HG03039 (cell line): ENCODE data around the gene TNK1.
"Not testable (repeated sequence)": the region's sequence is repeated elsewhere in the genome, so short reads cannot be mapped to it uniquely, and the experiment has no call there.

Source experiments
- ATAC-seq: cut with Tn5 transposase; IDR thresholded peaks from one replicate; pipeline ENCODE4 v1.9.1; 2021; ENCODE audit warnings: mild to moderate bottlenecking, moderate library complexity; ENCODE audit not compliant: unreplicated experiment

The TNK1 gene

DNA sequence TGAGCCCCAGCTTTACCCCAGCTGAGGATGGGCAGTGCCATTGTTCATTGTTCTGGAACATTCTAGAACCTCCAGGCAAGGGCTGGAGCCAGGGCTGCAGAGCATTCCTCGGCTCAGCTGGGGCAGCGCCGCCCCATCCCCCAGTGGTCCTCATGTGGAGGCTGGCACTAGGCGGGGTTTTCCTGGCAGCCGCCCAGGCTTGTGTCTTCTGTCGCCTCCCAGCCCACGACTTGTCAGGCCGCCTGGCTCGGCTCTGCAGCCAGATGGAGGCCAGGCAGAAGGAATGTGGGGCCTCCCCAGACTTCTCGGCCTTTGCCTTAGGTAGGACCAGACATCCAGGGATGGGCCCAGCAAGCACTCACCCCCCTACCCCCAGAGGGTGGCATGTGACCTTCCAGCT is 25.8 kb upstream of the TNK1 start, which contains the start of gene TMEM95:
Gene TMEM95 (plus strand): TSS at position 104 of the 400 bp plus-strand sequence. CDS start 49 bp downstream, at position 153.
- no peak for ATAC-seq

DNA sequence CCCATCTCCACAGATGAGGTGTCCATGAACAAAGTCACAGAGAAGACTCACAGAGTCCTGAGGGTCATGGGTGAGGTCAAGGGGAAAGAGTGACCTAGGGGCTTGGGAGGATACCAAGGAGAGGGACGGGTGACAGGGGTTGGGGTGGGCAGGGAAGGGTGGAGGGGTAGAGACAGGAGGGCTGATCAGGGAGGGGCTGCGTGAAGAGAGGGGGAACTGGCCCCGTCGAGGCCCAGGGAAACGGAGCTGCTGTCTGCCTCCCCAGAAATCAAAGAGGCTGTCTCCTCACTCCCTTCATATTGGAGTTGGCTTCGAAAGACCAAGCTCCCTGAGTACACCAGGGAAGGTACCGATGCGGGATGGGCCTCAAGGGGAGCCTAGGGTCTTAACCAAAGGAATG is 25.3 kb upstream of the TNK1 start:
- ATAC-seq: no peak

DNA sequence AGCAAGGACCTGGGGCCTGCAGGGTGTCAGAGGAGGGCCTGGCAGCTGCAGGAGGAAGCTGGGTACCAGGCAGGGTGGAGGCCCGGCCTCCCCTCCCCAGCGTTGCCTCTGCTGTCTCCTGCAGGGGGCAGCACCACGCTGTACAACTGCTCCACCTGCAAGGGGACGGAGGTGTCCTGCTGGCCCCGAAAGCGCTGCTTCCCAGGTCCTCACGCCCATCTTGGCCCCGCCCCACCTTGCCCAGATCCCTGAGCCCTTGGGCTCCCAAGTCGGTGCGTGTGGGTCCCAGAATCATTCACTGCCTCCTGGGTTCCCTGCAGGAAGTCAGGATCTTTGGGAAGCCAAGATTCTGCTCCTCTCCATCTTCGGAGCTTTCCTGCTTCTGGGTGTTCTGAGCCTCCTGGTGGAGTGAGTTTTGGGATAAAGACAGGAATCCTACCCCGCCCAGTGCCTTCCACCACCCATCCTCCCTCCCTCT is 24.8 kb upstream of the TNK1 start:
- no peak for ATAC-seq

DNA sequence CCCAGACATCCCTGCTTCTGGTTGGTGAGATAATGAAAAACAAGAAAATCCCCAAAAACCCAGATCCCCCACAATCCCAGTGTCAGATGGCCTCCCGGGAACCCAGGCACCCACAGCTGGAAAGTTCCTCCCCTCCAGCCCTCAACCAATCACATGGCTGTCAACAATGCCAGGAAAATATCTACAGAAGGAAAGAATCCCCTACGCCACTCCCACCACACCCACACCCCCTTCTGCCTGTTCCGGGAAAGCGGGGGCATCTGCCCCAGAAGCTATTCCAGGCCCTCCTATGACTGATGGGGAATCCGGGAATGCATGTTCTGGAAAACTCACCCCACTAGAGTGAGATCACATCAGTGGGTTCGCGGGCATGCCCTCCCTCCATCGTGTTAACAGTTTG is 24.1 kb upstream of the TNK1 start:
- no peak for ATAC-seq

DNA sequence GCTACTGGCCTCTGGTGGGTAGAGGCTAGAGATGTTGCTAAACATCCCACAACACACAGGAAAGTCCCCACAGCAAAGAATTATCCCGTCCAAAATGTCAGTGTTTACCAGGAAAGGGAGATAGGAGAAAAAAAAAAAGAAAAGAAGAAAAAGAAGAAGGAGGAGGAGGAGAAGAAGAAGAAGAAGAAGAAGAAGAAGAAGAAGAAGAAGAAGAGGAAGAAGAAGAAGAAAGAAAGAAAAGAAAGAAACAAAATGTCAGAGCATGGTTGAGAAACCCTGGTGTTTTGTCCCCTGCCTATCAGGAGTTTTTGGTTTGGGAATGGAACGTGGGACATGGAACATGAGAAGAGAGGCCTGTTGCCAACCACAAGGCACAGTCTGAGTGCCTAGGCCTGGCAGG is 23.5 kb upstream of the TNK1 start:
- ATAC-seq: no peak

DNA sequence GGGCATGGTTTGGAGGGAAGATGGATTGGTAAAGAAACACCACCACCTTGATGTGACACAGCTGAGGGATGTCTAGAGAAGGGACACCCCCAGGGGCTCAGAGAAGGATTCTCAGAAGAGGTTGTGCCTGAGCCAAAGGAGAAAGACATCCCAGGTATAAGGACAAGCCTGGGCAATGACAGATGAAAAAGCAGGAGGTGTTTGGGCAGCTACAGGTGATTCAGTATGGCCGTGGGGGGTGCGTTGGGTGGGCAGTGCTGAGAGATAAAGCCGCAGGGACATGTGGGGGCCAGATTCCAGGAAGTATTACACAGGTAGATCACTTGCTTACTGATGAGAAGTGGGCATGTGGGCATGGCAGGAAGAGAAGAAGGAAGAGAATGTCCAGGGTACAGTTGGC is 19.0 kb upstream of the TNK1 start:
- no peak for ATAC-seq

DNA sequence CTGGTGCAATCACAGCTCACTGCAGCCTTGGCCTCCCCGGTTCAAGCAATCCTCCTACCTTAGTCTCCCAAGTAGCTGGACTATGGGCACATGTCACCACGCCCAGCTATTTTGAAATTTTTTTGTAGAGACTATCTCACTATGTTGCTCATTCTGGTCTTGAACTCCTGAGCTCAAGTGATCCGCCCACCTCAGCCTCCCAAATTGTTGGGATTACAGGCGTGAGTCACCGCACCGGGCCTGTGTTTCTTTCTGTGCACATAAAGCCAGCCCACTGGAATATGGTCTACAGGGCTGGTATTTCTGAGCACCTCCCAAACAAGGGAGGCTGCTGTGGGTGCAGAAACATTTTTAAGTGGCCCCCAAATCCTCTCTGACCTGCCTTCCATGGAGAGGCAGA is 17.6 kb upstream of the TNK1 start:
- ATAC-seq: no peak

DNA sequence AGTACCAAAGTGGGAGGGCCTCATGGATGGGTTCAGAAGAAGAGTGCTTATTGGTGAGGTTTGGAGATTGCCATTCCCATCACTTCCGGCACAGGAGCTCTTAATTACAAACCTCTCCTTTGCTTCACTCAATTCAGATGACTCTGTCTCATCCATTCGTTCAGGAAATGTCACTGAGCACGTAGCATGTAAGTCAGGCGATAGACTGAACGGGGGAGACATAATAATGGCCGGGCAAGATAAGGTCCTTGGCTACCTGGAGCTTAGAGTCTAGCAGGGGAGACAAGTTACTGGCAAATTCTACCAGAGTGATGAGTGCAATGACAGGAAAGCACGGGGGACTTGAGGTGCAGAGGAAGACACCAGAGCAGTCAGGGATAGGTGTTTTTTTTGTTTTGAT is 14.9 kb upstream of the TNK1 start:
- ATAC-seq: not testable (repeated sequence)

DNA sequence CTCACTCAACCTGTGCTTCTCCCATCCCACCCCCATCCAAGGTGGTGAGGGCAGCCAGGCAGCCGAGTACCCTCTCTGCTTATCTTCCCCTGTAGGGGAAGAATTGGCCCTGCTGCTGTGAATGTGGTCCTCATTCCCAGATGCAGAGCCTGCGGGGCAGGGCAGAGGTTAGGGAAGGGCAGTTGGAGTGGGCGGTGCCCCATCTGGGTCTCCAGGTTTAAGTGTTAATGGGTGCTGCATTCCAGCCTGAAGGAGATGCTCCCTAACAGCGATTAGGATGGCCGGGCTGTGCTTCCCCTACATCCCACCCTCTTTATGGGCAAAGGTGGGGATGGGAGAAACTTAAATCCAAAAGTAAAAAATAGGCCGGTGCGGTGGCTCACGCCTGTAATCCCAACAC is 13.8 kb upstream of the TNK1 start:
- no peak for ATAC-seq

DNA sequence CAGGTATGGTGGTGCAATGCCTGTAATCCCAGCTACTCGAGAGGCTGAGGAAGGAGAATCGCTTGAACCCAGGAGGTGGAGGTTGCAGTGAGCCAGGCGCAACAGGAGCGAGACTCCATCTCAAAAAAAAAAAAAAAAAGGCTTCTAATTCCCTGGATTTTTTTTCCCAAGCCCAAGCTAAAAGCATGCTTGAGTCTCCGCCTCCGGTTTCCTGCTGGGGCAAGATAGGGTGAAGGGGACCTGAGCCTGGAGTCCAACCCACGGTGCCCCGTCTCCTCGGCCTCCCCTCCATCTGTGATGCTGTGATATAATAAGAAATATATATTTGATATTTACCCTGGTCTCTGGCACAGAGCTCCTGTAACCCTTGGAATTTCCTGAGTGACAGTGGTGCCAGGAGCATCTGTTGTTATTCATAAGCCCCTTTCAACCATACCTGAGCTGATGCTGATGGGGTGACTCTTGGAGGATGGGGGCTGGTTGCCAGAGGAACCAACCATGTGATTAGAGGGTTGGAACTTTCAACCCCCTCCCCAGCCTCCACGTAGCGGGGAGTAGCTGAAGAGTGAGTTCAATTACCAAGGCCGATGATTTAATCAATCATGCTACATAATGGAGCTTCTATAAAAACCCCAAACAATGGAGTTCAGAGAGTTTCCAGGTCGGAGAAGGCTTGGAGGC is 12.8 kb upstream of the TNK1 start:
- ATAC-seq: no peak

DNA sequence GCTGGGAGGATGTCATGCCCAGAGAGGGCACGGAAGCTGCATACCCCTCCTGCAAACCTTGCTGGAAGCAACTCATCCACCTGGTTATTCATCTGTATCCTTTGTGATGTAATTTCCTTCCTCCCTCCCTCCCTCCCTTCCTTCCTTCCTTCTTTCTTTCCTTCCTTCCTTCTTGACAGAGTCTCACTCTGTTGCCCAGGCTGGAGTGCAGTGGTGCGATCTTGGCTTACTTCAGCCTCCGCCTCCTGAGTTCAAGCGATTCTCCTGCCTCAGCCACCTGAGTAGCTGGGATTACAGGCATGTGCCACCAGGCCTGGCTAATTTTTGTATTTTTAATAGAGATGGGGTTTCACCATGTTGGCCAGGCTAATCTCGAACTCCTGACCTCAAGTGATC is 12.3 kb upstream of the TNK1 start:
- not testable (repeated sequence) for ATAC-seq

DNA sequence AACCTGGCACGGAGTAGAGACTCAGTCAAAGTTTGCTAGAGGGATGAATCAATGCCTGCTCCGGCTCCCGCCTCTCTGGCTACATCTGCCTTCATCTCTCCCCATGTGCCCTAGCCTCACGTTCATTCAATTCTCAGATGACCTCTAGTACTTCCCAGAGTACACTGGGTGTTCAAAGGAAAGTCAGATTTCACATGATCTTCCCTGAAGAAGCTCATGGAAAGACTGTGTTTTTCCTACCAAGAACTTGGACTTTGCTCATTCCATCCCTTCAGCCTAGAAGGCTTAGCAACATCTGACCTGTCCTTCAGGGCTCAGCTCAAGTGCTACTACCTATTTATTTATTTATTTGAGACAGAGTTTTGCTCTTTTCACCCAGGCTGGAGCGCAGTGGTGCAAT is 11.1 kb upstream of the TNK1 start:
- no peak for ATAC-seq

DNA sequence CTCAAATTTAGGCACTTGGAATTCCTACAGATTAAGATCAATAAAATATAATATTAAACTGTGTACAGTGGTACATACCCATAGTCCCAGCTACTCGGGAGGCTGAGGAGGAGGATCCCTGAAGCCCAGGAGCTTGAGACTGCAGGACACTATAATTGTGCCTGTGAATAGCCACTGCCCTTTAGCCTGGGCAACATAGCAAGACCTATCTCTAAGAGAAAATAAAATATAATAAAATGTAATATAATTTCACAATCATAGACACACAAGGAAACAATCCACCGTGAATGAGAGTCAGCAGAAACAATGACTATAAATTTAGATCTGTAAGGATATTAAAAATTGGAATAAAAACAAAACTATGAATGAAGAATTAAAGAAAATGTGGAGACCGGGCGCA is 10.0 kb upstream of the TNK1 start:
- ATAC-seq: no peak

DNA sequence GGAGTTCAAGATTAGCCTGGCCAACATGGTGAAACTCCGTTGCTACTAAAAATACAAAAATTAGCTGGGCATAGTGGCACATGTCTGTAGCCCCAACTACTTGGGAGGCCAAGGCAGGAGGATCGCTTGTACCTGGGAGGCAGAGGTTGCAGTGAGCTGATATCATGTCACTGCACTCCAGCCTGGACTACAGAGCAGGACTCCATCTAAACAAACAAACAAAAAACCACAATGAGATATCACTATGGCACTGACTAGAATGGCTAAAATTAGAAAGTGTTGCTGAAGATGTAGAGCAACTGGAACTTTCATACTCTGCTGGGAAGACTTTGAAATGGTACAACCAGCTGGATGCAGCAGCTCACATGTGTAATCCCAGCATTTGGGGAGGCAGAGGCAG is 6.5 kb upstream of the TNK1 start:
- ATAC-seq: no peak

DNA sequence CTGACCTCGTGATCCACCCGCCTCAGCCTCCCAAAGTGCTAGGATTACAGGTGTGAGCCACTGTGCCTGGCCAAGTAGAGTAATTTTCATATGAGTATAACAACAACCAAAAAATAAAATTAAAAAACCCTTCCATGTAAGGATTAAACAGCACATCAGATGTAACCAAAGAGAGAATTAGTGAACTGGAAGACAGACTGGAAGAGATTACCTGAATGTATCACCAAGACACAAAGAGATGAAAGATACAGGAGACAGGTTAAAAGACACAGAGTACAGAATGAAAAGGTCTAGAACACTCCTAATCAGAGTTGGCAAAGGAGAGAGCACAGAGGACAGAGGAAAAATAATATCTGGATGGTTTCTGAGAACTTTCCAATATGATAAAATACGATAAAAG is 1.8 kb upstream of the TNK1 start:
- ATAC-seq: no peak

DNA sequence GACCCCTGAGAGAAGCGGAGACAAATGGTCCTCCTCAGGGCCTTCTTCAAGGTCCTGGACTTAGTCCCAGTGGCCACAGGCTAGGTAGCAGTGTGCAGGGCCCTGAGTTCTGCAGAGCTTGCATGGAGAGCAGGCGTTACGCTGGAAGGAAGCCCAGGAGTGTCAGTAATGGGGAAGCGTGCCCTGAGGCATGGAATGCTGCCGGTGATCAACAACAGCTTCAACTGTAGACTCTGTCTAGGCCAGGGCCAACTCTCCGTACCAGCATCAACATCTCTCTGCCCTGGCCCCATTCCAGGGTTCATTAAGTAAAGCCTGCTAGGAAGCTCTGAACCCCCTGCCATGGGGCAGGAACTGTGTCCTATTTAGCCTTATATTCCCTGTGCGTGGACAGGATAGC is 568 bp upstream of the TNK1 start:
- no peak for ATAC-seq

DNA sequence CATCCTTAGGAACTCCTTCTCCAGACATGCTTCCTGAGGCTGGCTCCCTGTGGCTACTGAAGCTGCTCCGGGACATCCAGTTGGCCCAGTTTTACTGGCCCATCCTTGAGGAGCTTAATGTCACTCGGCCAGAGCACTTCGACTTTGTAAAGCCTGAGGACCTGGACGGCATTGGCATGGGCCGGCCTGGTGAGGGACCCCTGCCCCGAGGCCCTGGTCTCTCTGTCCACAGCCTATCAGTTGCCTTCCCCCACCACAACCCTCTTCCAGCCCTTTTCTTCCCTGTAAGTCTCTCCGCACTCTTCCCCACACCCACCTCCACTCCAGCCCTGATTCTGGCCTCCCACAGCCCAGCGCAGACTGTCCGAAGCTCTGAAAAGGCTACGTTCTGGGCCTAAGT is 2.0 kb downstream of the TNK1 start:
- no peak for ATAC-seq

DNA sequence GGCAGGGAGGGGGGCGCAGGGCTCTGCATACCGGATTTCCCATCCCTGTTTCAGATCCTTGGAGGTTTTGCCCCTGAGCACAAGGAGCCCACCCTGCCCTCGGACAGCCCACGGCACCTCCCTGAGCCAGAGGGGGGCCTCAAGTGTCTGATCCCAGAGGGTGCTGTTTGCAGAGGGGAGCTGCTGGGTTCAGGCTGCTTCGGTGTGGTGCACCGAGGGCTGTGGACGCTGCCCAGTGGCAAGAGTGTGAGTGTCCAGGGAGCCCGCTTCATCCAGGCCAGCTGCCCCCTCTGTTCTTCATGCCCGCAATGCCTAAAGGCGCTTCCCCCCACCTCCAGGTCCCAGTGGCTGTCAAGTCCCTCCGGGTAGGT is 2.5 kb downstream of the TNK1 start:
- no peak for ATAC-seq

DNA sequence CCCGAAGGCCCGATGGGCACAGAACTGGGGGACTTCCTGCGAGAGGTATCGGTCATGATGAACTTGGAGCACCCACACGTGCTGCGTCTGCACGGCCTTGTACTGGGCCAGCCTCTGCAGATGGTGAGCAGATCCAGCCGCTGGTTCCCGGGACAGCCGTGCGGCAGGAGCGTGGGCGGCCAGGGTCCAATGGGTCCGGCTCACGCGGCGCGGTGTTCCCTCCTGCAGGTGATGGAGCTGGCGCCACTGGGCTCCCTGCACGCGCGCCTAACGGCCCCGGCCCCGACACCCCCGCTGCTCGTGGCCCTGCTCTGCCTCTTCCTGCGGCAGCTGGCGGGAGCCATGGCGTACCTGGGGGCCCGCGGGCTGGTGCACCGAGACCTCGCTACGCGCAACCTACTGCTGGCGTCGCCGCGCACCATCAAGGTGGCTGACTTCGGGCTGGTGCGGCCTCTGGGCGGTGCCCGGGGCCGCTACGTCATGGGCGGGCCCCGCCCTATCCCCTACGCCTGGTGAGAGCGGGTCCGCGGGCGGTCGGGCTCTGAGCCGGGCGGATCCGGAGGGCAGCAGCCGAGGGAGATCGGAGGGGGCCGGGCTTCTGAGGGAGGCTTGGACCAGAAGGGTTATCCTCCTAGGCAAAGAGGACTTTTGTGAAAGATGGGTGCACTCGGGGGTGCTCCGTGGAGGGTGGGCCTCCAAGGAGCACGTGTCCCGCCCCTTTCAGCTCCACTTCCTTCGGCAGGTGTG is 3.0 kb downstream of the TNK1 start:
- peak; percentile 57 for ATAC-seq

DNA sequence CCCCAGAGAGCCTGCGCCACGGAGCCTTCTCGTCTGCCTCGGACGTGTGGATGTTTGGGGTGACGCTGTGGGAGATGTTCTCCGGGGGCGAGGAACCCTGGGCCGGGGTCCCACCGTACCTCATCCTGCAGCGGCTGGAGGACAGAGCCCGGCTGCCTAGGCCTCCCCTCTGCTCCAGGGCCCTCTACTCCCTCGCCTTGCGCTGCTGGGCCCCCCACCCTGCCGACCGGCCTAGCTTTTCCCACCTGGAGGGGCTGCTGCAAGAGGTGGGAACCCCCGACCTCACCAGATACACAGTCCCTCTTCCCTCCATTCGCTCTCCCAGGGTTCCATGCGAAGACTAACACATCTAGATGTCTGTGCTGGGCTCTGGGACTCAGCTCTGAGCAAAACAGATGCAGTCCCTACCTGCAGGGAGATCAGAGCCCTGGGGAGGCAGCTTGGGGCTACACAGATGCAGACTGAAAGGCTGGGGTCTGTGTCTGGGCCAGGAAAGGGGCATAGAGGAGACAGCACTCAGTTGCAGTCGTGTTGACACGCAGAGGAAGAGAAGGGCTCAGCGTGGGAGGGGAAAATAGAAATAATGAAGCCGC is 3.7 kb downstream of the TNK1 start:
- ATAC-seq: no peak

DNA sequence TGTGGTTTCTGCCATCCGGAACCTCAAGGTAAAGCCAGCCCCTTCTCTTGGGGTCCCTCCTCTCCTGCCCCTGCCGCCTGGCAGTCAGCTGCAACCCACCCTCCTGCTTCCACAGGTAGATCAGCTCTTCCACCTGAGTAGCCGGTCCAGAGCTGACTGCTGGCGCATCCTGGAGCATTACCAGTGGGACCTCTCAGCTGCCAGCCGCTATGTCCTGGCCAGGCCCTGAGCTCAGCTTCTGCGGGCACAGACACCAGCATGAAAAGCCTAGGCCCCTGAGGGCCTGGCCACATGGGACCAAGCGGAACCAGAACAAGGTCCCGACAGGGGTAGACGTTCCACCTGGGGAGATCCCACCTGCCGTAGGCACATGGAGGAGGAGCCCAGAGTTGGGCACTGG is 8.0 kb downstream of the TNK1 start:
- no peak for ATAC-seq
